VCaP (cell line): ENCODE results near the gene ASCC2.
A peak's percentile ranks its signal among the peaks of the same experiment; 100 is the strongest.

Experiments used
- H3K27ac ChIP-seq: fragments of 450-650 bp; 2 replicates; pipeline ENCODE4 v1.5.1; 2017
- TF ChIP-seq, protein P1 (sequence below): fragments of 450-650 bp; conservative IDR thresholded peaks from 2 replicates; pipeline ENCODE4 v1.5.1; 2017; ENCODE audit warnings: mild to moderate bottlenecking, moderate library complexity

Gene ASCC2

DNA sequence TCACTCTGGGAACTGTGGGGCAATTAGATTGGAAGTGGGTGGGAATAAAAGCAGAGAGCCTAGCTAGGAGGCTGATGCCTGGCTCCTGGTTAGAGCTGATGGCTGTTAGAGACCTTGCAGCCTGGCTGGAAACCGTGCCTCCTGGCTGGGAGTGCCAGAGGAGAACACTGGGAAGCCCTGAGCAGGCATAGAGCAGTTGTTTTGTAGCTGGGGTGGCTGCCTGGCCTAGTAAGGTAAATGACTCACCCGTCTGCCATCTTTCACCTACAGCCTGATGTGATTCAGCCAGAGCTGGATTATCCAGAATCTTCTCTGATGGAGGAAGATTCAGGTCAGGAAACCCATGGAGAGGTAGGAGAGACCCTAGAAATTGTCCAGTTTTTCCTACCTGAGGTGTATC, 64.8 kb downstream of the ASCC2 start:
- H3K27ac ChIP-seq, result no peak overlapping the region
- TF ChIP-seq, protein P1, sequence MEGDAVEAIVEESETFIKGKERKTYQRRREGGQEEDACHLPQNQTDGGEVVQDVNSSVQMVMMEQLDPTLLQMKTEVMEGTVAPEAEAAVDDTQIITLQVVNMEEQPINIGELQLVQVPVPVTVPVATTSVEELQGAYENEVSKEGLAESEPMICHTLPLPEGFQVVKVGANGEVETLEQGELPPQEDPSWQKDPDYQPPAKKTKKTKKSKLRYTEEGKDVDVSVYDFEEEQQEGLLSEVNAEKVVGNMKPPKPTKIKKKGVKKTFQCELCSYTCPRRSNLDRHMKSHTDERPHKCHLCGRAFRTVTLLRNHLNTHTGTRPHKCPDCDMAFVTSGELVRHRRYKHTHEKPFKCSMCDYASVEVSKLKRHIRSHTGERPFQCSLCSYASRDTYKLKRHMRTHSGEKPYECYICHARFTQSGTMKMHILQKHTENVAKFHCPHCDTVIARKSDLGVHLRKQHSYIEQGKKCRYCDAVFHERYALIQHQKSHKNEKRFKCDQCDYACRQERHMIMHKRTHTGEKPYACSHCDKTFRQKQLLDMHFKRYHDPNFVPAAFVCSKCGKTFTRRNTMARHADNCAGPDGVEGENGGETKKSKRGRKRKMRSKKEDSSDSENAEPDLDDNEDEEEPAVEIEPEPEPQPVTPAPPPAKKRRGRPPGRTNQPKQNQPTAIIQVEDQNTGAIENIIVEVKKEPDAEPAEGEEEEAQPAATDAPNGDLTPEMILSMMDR, result no peak

DNA sequence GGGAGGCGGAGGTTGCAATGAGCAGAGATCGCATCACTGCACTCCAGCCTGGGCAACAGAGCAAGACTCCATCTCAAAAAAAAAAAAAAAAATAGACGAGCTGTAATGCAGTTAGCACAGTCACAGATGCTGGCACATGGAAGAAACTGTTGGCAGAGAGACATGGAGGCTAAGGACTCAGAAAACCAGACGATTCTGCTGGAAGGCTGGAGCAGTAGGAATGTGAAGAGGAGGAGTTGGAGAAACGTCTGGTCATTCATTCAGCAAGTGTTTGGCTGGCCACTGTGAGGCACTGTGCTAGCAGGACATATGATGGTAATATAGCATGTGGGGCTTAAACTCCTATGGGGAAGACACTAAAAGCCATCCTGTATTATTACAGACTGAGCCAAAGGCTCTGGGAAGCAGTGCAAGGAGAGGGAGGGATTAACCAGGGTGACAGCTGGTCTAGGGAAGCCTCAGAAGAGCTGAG, 65.9 kb downstream of the ASCC2 start:
- TF ChIP-seq, protein P1, result peak; percentile 61
- H3K27ac ChIP-seq, result no peak overlapping the region

DNA sequence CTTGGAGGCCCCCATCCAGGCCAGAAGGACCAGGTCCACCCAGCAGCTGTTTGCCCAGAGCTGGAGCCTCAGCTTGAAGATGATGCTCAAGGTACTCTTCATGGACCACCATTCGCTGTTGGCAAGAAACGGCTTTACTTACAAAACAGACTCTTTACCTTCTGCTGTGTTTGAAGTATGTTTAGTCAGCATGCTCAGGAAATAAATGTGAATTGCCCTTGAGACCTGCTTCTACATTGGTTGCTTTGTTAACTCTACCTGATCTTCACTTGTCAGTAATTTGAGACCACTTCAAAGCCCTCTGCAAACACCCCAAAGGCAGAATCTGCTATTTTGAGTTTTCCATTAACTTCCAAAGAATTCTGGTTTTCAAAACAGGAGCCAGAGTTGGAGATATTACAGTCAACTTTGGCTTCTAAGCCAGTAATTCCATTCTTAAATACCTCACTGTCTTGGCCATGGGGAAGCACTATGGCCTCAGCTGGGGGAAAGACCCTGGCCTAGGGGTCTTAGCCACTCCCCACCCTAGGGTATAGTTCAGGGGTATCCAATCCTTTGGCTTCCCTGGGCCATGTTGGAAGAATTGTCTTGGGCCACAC, 68.3 kb downstream of the ASCC2 start:
- TF ChIP-seq, protein P1, result no peak
- no peak overlapping the region for H3K27ac ChIP-seq

DNA sequence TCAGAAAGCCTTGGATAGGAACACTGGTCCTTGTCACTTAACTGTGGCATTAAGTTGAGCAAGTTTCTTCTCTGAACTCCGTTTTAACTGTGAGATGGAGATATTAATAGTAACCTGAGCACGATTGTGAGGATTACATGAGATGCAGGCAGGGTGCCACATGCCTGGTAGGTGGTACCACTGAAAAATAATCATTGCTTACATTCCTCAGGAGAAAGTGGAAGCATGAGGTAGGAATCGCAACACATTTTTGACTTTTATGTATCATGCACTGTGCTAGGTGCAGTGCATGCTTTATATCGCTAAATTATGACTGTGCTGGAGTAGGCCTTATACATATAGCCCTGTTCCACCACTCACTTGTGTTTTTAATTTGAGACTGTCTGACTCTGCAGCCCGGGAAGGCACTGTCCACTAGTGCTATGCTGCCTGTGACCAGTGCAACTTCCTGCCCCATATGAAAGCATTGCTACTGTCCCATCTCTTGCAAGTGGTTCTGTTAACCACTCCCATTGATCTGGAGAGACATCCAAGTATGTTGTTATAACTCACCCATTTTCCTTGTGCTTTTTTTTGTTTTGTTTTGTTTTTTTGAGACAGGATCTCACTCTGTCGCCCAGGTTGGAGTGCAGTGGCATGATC, 69.9 kb downstream of the ASCC2 start:
- TF ChIP-seq, protein P1, result no peak
- H3K27ac ChIP-seq, result peak overlapping the region; percentile 88

- TF ChIP-seq, protein P1, result no peak
- H3K27ac ChIP-seq, result peak within 1 kb of the TSS; percentile 88
Observed at GRCh38 chr22:29767171-29768051, 70.7 kb downstream of the ASCC2 start, which contains the start of gene UQCR10. Gene UQCR10, plus strand, starts transcription at chr22:29767369. Its CDS starts 30 bp downstream, at chr22:29767399.

DNA sequence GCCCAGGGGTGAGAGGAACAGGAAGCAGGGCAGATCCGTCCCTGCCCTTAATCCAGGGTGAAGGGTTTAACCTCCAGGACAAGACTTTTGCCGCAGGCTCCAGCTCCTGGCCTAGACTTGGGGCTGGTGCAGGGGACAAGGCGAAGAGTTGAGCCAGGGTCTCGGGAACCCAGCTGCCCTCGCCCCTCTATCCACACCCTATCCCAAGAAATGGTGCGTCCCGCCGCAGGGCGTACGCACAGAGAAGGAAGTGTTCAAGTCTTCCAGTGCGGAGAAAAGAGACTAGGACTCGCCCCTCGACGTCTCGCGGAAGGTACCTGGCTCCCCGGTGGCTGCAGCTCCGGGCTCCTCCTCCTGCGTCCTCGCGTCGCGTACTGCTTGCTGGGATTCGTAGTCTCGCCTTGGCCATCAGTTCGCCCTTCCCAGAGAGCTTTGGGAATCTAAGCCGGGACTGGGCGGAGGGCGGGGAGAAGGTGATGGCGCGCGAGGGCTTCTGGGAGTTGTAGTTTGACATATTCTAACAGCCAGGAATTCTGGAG, 71.4 kb downstream of the ASCC2 start, which contains the start of gene ZMAT5:
TSS of gene ZMAT5 (minus strand) at position 376 of the 539 bp plus-strand sequence. CDS start 18,463 bp downstream, outside the sequence.
- peak within 1 kb of the TSS; percentile 88 for H3K27ac ChIP-seq
- TF ChIP-seq, protein P1, result no peak
